HG03521 (cell line): ENCODE results near the gene ZBTB20.
"Not testable (repeated sequence)": the region's sequence is repeated elsewhere in the genome, so short reads cannot be mapped to it uniquely, and the experiment has no call there.

Source experiments
- ATAC-seq: cut with Tn5 transposase; IDR thresholded peaks from one replicate; pipeline ENCODE4 v1.9.1; 2021; ENCODE audit warnings: mild to moderate bottlenecking, moderate library complexity; ENCODE audit not compliant: unreplicated experiment

ZBTB20 gene

DNA sequence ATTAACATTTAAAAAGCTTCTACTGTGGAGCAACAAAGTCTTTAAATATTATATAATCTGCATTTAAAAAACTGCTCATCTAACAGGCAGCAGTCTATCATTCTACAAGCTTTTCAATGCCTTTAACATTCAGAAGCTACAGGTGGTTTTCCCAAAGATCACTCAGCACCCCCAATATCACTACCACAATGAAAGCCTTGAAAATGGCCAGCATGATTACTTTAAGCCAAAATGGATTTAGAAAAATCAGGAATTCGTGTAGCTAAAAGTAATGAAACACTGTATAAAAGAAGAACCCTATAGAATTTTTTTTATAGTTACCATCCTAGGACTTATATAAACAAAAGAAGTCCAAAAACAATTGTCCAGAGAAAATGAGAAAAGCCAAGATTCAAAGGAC is 452.8 kb downstream of the ZBTB20 start:
- no peak for ATAC-seq

DNA sequence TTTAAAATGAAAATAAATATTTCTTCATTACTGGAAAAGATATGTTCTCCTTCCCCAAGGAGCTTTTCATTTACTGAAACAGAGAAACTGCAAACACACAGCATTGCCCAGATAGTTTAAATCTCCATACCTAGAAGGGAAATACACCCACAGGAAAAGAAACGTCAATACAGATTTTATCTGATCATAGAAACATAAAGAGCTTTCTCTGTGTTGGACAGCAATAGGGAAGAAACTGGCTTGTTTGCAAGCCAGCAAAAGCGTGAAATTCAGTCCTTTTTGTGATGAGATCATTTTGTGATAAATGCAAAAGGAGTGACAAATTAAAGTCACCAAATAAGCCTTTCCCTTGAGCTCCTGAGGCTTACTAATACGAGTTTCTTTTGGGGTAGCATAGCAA is 455.2 kb downstream of the ZBTB20 start:
- ATAC-seq = no peak

DNA sequence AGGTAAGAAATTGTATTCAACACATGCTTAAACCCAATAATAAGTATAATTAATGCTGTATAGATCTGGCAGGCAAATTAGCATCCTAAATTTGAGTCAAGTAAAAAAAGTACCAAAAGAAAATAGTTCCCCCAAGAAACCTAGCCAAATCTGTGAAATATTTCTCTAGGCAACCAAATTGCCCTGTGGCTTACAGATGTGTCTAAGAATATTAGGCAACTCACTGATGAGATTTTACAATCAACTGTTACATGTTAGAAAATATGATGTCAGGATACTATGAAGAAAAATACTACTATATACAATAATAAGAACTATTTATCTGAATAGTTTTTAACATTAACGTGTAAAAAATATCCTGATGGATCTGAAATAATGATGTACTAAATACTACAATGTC is 456.2 kb downstream of the ZBTB20 start:
- no peak for ATAC-seq

- no peak for ATAC-seq
These were observed 459.9 kb downstream of the ZBTB20 start for GRCh38 chr3:114687151-114687550.

DNA sequence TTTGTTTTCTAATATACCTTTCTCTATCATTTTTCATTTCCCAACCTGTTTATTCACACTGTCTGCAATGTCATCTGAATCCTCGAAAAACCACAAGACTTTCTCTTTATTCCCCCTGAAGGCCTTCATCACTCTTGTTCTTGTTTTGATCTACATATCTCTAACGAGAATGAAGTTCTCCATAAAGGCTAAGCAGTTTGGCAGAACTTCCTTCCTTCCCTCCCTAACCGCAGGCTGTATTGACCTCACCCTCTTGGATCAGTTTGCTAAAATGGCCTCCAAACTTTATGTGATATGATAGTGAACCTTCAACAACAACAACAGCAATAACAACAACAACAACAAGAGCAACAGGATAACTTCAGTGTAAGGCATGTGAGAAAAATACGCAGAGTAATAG is 460.5 kb downstream of the ZBTB20 start:
- no peak for ATAC-seq

DNA sequence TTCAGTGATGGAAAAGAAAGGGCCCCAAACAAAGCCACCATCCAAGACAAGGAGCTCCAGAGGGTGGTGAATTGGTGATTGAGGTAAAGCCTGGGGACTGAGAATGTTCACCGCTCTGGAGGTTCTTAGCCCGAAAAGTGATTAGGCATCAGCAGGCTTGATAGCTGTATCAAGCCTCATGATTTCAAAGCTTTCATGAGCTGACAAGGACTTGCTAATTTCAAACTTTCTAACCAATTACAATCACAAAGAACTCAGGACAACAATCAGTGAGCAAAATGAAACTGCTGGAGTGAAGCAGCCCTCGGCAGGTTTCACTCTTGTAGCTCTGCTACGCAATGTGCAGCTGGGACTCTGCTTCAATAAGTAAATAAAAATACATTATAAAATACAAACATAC is 461.9 kb downstream of the ZBTB20 start:
- ATAC-seq = no peak

DNA sequence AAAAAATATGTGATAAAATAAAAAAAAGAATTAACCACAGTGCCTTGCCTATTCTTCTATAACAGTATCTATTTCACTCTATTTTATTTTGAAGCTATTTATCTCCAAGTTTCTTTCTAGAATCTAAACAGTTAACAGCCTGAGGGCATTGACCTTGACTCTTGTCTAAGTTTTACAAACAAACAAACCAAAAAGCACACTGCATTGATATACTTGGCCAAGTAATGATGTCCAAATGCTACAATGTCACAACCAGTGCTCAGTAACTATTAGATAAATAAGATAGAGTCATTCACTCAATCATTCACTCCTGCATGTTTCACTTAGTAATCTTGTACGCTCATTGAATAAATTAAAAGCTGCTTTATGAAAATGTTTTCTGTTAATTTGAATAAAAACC is 466.8 kb downstream of the ZBTB20 start:
- no peak for ATAC-seq

DNA sequence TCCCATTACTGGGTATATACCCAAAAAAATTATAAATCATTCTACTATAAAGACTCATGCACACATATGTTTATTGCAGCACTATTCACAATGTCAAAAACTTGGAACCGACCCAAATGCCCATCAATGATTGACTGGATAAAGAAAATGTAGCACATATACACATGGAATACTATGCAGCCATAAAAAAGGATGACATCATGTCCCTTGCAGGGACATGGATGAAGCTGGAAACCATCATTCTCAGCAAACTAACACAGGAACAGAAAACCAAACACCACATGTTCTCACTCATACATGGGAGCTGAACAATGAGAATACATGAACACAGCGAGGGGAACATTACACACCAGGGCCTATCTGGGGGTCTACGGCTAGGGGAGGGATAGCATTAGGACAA is 467.3 kb downstream of the ZBTB20 start:
- ATAC-seq = not testable (repeated sequence)

- no peak for ATAC-seq
These were observed 472.0 kb downstream of the ZBTB20 start for GRCh38 chr3:114675104-114675503.

DNA sequence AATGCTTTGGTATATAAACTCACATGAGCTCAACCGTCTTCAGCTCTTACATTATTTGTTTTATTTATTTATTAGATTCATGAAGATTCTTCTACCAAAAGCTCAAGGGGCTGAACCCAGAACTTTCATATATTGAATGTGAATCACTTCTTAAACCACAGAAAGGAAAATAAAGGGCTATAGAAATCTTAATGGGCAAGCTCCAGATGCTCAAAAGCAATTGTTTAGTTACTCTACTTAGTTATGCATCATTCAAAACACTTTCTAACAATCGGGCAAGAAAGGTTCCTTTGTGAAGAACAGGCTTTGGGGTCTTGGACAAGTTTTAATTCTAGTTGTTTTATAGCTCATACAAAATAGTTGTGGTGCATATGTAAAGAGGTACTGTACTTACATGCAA is 473.1 kb downstream of the ZBTB20 start:
- no peak for ATAC-seq

- ATAC-seq = no peak
These were observed 473.6 kb downstream of the ZBTB20 start for GRCh38 chr3:114673481-114673880.

- no peak for ATAC-seq
These were observed 474.2 kb downstream of the ZBTB20 start for GRCh38 chr3:114672692-114673447.

- no peak for ATAC-seq
These were observed 475.2 kb downstream of the ZBTB20 start for GRCh38 chr3:114671741-114672510.

DNA sequence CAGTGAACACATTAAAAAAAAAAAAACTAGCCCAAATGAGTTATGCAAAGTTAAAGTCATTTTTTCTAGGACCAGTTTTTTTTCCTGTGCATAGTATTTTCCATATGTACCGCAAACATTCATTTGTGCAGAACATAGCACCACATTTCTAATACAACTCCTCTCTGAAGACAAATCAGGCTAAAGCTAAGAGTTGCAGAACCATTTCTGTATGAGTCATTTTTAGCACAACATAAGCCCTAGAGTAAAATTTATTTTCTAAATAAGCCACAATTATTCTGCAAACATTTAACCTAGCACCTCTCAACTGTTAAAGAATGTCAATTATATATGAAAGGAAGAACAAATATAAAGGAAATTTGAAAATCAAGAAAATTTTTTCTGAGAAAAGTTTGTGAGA is 477.5 kb downstream of the ZBTB20 start:
- ATAC-seq = no peak

GRCh38 chr3:114668099-114668498 is 479.0 kb downstream of the ZBTB20 start:
- ATAC-seq = no peak

- ATAC-seq = no peak
These were observed 480.5 kb downstream of the ZBTB20 start for GRCh38 chr3:114666623-114667022.

- ATAC-seq = no peak
These were observed 483.1 kb downstream of the ZBTB20 start for GRCh38 chr3:114664006-114664405.

- no peak for ATAC-seq
These were observed 486.3 kb downstream of the ZBTB20 start for GRCh38 chr3:114660808-114661207.

- ATAC-seq = no peak
These were observed 487.0 kb downstream of the ZBTB20 start for GRCh38 chr3:114660124-114660523.

DNA sequence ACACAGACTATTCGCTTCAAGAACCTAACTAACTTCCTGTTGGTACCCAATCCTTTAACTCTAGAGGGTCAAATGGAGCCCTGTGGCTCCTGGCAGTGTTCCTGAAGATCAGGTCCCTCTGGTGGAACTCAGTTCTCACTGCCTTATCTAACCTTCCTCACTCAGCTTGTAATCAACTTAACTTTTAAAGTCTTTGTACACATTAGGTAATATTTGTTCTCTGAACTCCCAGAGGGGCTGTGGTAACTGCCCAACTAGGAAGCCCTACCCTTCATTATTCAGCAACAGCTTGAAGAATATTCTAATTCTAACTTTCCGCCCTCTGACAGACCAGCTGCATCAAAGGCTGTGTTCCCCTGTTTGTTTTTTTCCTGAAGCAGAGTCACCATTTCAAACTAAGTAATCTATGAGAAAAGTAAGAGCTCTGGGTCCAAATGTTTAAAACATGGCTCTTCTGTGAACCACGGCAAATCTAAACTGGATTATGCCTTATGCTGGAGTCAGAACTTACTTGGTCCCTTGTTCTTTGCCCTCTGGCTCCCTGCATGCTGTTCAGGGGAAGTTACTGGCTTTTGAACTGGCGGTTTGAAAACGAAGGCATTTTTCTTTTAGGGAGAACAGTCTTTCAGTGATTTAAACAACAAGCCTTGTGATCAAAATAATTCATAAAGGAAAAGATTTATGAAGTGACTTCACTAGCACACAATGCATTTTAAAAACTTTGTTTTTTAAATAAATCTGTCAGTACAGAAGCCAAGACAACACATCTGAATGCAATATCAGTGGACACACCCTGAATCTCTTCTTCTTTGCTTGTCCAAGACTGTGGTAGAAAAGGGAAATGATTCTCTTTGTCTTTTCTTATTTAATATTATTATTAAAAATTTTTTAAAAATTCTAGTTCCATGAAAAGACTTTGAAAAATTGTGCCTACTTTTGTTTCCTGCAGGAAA is 487.7 kb downstream of the ZBTB20 start:
- ATAC-seq = no peak

- no peak for ATAC-seq
These were observed 495.5 kb downstream of the ZBTB20 start for GRCh38 chr3:114651555-114651954.
